Smooth muscle cell (in vitro differentiated cells): ENCODE measurements around the gene DISC1. TPM values are rescaled to one million over a fixed set of nuclear protein-coding genes. Genes with fewer than 3 reads are reported as not detected.
A peak's percentile ranks its signal among the peaks of the same experiment; 100 is the strongest.

Experiments used
- DNase-seq: peaks from one replicate; lab custom pipeline; 2025; ENCODE audit not compliant: unreplicated experiment; lab: John Stamatoyannopoulos, UW
- H2AFZ ChIP-seq: fragments of 200-600 bp; sonication (generic); 2 replicates; pipeline ENCODE4 v1.6.0; 2016; ENCODE audit warnings: antibody characterized with exemption, low read depth, mild to moderate bottlenecking
- H3F3A ChIP-seq: fragments of 200-600 bp; sonication (generic); 2 replicates; pipeline ENCODE4 v1.6.0; 2017; ENCODE audit warnings: antibody characterized with exemption, low read depth
- H3K27ac ChIP-seq: fragments of 200-600 bp; sonication (generic); 2 replicates; pipeline ENCODE4 v1.5.1; 2016; ENCODE audit warnings: low read depth, mild to moderate bottlenecking
- H3K27me3 ChIP-seq: fragments of 200-600 bp; sonication (generic); 2 replicates; pipeline ENCODE4 v1.6.1; 2016; ENCODE audit warnings: low read depth, mild to moderate bottlenecking
- H3K36me3 ChIP-seq: fragments of 200-600 bp; sonication (generic); 2 replicates; pipeline ENCODE4 v1.5.1; 2016; ENCODE audit warnings: low read depth
- H3K4me1 ChIP-seq: fragments of 200-600 bp; sonication (generic); 2 replicates; pipeline ENCODE4 v1.5.1; 2016; ENCODE audit warnings: low read depth
- H3K4me2 ChIP-seq: fragments of 200-600 bp; sonication (generic); 2 replicates; pipeline ENCODE4 v1.6.0; 2016; ENCODE audit warnings: mild to moderate bottlenecking
- H3K4me3 ChIP-seq: fragments of 200-600 bp; sonication (generic); 2 replicates; pipeline ENCODE4 v1.5.1; 2016; ENCODE audit warnings: mild to moderate bottlenecking
- H3K79me2 ChIP-seq: fragments of 200-600 bp; sonication (generic); 2 replicates; pipeline ENCODE4 v1.6.0; 2016; ENCODE audit warnings: low read depth, mild to moderate bottlenecking
- H3K9ac ChIP-seq: fragments of 200-600 bp; sonication (generic); 2 replicates; pipeline ENCODE4 v1.6.0; 2016; ENCODE audit warnings: low read depth
- H3K9me3 ChIP-seq: fragments of 200-600 bp; sonication (generic); replicated peaks from 2 replicates; pipeline ENCODE4 v1.5.1; 2016; ENCODE audit warnings: low read depth
- H4K20me1 ChIP-seq: fragments of 200-600 bp; sonication (generic); 2 replicates; pipeline ENCODE4 v1.6.0; 2016; ENCODE audit warnings: low read depth
- WGBS: methylation state at CpG from one replicate; pipeline ENCODE4 v1.1.7; 2016; ENCODE audit warnings: low lambda C conversion rate; 5-methylcytosine and 5-hydroxymethylcytosine counted together
- polyA plus RNA-seq: library from polyadenylated mRNA; unstranded; fragments of >200 nt; fragmentation: Nextera tagmentation; extraction: Ambion mirVana; gene quantifications from 2 replicates; pipeline ENCODE4 v1.2.1, GENCODE V29; 2016
- total RNA-seq: library from RNA; depleted of rRNA; stranded (reverse); fragments of >200 nt; gene quantifications from 2 replicates; pipeline ENCODE4 v1.2.3, GENCODE V29; 2014
- TF ChIP-seq, protein P1 (sequence below): fragments of 200-600 bp; sonication (generic); IDR thresholded peaks from 2 replicates; pipeline ENCODE4 v1.5.1; 2017; ENCODE audit warnings: borderline replicate concordance, mild to moderate bottlenecking, antibody characterized with exemption; ENCODE audit not compliant: insufficient read depth, poor library complexity, severe bottlenecking

The DISC1 gene
- total and polyA plus RNA-seq, 2 experiments from 2014 or later = 0.89 to 4.3 TPM

DNA sequence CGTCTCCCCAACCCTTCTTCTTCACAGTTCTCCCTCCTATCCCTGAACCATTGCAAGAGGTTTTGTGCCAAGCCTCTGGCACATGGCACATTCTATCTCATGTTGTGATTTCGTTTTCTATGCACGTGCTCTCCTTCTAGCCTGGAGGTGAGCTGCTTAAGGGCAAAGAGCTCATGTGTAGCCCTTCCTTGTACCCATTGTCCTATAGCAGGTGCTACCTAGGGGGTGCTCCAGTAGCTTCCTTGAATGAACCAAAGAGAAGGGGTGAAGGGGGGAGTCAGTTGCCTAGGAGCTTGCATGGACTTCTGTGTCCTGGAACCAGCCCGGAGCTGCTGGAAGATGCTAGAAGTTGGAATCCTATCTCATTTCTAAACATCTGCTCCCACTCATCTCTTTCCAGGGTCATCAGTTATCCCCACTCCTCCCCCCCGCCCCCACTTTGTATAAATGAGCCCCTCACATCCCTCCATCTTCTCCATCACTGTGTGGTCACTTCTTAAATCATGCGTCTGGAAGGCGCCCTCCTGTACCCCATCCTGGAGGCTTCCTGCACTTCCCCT lies 535 bp upstream of the DISC1 start:
- H3K4me3 ChIP-seq = peak overlapping the region; percentile 83
- peaks cover 29% of the 10 kb centered on the region for H3K27me3 ChIP-seq
- no peaks in the 10 kb centered on the region for H3K79me2 ChIP-seq
- peaks cover 18% of the 10 kb centered on the region for H3F3A ChIP-seq
- no peak overlapping the region for H3K9ac ChIP-seq
- H3K9me3 ChIP-seq = no peaks in the 10 kb centered on the region
- TF ChIP-seq, protein P1, sequence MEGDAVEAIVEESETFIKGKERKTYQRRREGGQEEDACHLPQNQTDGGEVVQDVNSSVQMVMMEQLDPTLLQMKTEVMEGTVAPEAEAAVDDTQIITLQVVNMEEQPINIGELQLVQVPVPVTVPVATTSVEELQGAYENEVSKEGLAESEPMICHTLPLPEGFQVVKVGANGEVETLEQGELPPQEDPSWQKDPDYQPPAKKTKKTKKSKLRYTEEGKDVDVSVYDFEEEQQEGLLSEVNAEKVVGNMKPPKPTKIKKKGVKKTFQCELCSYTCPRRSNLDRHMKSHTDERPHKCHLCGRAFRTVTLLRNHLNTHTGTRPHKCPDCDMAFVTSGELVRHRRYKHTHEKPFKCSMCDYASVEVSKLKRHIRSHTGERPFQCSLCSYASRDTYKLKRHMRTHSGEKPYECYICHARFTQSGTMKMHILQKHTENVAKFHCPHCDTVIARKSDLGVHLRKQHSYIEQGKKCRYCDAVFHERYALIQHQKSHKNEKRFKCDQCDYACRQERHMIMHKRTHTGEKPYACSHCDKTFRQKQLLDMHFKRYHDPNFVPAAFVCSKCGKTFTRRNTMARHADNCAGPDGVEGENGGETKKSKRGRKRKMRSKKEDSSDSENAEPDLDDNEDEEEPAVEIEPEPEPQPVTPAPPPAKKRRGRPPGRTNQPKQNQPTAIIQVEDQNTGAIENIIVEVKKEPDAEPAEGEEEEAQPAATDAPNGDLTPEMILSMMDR = no peak
- no peak for DNase-seq
- H3K36me3 ChIP-seq = no peaks in the 10 kb centered on the region
- H4K20me1 ChIP-seq = no peaks in the 10 kb centered on the region
- 53% methylated on average over 7 of the region's 7 CpGs for WGBS
- H3K27ac ChIP-seq = no peak overlapping the region
- H3K4me1 ChIP-seq = peaks cover 5% of the 10 kb centered on the region
- H2AFZ ChIP-seq = peak overlapping the region; percentile 89
- H3K4me2 ChIP-seq = peak overlapping the region; percentile 100

DNA sequence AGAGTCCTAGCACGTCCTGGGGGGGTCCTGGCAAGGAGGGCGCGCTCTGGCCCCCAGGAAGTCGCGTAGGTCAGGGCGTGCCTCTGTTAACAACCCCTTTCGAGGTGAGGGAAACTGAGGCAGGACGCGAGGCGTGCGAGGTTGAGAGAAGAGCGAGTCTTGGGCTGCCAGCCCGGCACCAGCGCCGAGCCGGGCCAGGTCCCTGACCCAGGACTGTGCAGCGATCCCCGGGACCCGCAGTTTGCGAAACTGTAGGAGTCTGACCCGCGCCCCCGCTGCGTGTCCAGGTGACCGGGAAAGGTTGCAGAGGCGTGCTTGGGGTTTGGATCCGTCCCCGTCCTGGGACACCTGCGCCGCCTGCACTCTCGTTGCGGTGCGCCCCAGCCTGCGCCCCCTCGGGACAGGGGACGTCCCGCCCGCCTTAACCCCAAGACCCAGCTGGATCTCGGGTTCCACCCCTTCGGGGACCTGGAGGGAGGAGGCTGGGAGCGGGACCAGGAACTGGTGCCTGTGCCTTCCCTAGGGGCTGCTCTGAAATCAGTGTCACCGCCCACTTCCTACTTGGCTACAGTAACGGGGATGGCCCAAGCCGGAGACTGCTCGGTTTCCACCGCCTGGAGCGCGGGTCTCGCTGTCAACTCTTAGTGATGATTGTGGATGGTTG lies 493 bp downstream of the DISC1 start:
- TF ChIP-seq, protein P1 = no peak
- Histone ChIP-seq H3K36me3 (no peaks in the 10 kb centered on the region), H3K79me2 (no peaks in the 10 kb centered on the region), H3K9me3 (no peaks in the 10 kb centered on the region), H3K27ac (no peak overlapping the region), H2AFZ (peak overlapping the region; percentile 89), H3K4me3 (peak overlapping the region; percentile 83), H3F3A (peaks cover 18% of the 10 kb centered on the region), H3K4me1 (peaks cover 5% of the 10 kb centered on the region), H3K9ac (peak overlapping the region; percentile 47), H4K20me1 (no peaks in the 10 kb centered on the region), H3K27me3 (peaks cover 19% of the 10 kb centered on the region), H3K4me2 (peak overlapping the region; percentile 100)
- WGBS = under 1% methylated on average over 46 of the region's 49 CpGs
- DNase-seq = peak; percentile 13

DNA sequence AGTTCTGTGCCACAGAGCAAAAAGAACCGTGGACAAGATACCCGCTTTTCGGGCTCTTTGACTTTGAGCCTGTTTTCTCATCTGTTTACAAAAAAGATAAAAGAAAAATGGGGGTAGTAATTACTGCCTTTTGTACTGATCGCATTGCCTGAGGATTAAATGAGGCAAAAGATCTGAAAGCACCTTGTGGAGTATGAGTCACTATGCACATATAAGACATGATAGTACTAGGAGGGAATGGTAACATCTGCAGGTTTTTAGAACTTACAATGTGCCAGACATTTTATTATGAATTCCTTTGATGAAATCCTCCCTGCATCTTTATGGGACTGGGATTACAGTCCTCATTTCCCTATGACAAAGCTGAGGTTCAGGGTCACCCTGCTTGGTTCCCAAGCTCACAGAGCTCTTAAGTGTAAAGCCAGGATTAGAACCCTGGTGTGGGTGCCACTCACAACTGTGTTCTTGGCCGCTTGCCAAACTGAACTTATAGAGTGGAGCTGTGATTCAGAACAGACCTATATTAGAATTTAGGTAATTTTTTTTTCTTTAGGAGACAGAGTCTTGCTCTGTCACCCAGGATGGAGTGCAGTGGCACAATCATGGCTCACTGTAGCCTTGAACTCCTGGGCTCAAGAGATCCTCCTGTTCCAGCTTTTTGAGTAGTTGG lies 1.8 kb downstream of the DISC1 start:
- Histone ChIP-seq H2AFZ (no peak overlapping the region), H3K9me3 (no peaks in the 10 kb centered on the region), H3K4me3 (no peak overlapping the region), H3K27ac (no peak overlapping the region), H4K20me1 (no peaks in the 10 kb centered on the region), H3K27me3 (peaks cover 9% of the 10 kb centered on the region), H3K4me2 (peak overlapping the region; percentile 25), H3K4me1 (peaks cover 5% of the 10 kb centered on the region), H3K9ac (no peak overlapping the region), H3F3A (peaks cover 18% of the 10 kb centered on the region), H3K36me3 (no peaks in the 10 kb centered on the region), H3K79me2 (no peaks in the 10 kb centered on the region)
- TF ChIP-seq, protein P1 = no peak
- no peak for DNase-seq
- 69% methylated on average over 5 of the region's 5 CpGs for WGBS
